ENCODE data around the gene SENP8.

Gene SENP8

DNA sequence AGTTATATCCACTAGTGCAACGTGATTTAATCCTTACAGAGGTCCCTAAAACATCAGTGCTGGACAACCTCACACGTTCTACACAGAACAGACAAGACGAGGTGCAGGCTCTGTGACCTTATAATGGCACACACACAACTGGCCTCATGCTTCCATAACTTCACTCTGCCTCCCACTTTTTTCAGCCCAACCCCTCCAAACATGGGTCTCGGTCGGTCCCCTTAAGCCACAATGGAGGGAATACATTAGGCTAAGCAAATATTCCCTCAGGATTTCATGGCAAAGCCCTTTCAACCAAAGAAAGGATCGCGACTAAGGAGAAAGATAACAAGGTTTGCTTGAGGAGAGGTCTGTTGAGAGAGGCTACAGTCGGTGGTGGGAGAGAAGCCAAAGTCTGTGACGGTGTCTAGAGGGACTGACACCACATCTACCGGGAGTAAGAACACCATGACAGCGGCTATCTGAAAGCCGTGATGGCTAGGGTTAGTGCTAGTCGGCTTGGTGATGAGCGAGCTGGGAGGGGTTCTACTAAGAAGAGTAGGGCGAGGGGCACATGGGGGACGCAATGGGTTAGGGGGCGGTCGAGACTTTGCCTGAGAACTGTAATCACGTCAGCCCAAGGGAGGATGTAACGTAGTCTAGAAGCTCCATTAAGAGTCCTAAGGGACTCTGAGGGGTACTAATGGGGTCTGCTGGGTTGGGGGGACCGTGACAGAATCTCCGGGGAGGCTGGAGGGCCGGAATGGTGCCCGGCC is 1.3 kb upstream of the SENP8 start:
- H3K9me3 ChIP-seq (ENCODE audit: control insufficient read depth, low read depth, low read length), result no peaks in the 10 kb centered on the region
- H3K9ac ChIP-seq (ENCODE audit: low read length), result peak overlapping the region; percentile 55
- H3K4me3 ChIP-seq (ENCODE audit: low read length), result peak overlapping the region; percentile 87
- peaks cover 7% of the 10 kb centered on the region for H3K4me1 ChIP-seq (ENCODE audit: control insufficient read depth, low read depth, low read length)
- no peaks in the 10 kb centered on the region for H3K27me3 ChIP-seq (ENCODE audit: control insufficient read depth, insufficient read depth, low read length)
- no peak overlapping the region for H3K27ac ChIP-seq (ENCODE audit: low read length)
- H3K36me3 ChIP-seq (ENCODE audit: control insufficient read depth, low read depth, low read length), result no peaks in the 10 kb centered on the region

GRCh38 chr15:72117486-72118016 is 652 bp upstream of the SENP8 start:
- Histone ChIP-seq H3K9me3 (ENCODE audit: control insufficient read depth, low read depth, low read length) (no peaks in the 10 kb centered on the region), H3K36me3 (ENCODE audit: control insufficient read depth, low read depth, low read length) (no peaks in the 10 kb centered on the region), H3K9ac (ENCODE audit: low read length) (peak overlapping the region; percentile 55), H3K4me3 (ENCODE audit: low read length) (peak overlapping the region; percentile 87), H3K4me1 (ENCODE audit: control insufficient read depth, low read depth, low read length) (peaks cover 7% of the 10 kb centered on the region), H3K27ac (ENCODE audit: low read length) (no peak overlapping the region), H3K27me3 (ENCODE audit: control insufficient read depth, insufficient read depth, low read length) (no peaks in the 10 kb centered on the region)

- Histone ChIP-seq H3K9me3 (ENCODE audit: control insufficient read depth, low read depth, low read length) (no peaks in the 10 kb centered on the region), H3K4me3 (ENCODE audit: low read length) (no peak overlapping the region), H3K4me1 (ENCODE audit: control insufficient read depth, low read depth, low read length) (no peaks in the 10 kb centered on the region), H3K9ac (ENCODE audit: low read length) (no peak overlapping the region), H3K27me3 (ENCODE audit: control insufficient read depth, insufficient read depth, low read length) (no peaks in the 10 kb centered on the region), H3K27ac (ENCODE audit: low read length) (no peak overlapping the region), H3K36me3 (ENCODE audit: control insufficient read depth, low read depth, low read length) (no peaks in the 10 kb centered on the region)
These were observed 6.0 kb downstream of the SENP8 start for GRCh38 chr15:72124218-72124617.

DNA sequence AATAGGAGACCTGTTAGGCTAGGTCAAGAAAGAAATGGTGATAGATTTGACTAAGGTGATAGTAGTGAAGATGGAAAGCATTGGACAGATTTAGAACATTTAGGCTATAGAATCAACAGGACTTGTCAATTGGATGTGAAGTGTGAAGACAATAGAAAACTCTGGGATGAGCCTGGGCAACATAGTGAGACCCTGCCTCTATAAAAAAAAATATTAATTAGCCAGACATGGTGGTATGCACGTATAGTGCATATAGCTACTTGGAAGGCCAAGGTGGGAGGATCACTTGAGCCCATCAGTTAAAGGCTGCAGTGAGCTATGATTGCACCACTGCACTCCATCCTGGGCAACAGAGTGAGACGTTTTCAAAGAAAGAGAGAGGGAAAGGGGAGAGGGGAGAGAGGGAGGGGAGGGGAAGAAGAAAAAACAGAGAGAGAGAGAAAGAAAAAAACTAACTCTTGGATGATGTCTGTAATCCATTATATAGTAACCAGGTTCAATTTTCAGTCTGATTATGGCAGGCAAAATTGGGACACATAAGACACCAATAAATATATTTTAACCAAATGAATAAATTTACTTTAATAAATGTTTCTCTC is 9.6 kb downstream of the SENP8 start:
- no peak overlapping the region for H3K4me3 ChIP-seq (ENCODE audit: low read length)
- H3K9me3 ChIP-seq (ENCODE audit: control insufficient read depth, low read depth, low read length), result no peaks in the 10 kb centered on the region
- no peak overlapping the region for H3K27ac ChIP-seq (ENCODE audit: low read length)
- H3K4me1 ChIP-seq (ENCODE audit: control insufficient read depth, low read depth, low read length), result no peaks in the 10 kb centered on the region
- no peaks in the 10 kb centered on the region for H3K27me3 ChIP-seq (ENCODE audit: control insufficient read depth, insufficient read depth, low read length)
- no peak overlapping the region for H3K9ac ChIP-seq (ENCODE audit: low read length)
- no peaks in the 10 kb centered on the region for H3K36me3 ChIP-seq (ENCODE audit: control insufficient read depth, low read depth, low read length)

GRCh38 chr15:72128359-72128758 is 10.2 kb downstream of the SENP8 start:
- no peaks in the 10 kb centered on the region for H3K9me3 ChIP-seq (ENCODE audit: control insufficient read depth, low read depth, low read length)
- no peaks in the 10 kb centered on the region for H3K36me3 ChIP-seq (ENCODE audit: control insufficient read depth, low read depth, low read length)
- no peaks in the 10 kb centered on the region for H3K4me1 ChIP-seq (ENCODE audit: control insufficient read depth, low read depth, low read length)
- no peak overlapping the region for H3K9ac ChIP-seq (ENCODE audit: low read length)
- H3K27ac ChIP-seq (ENCODE audit: low read length), result no peak overlapping the region
- H3K4me3 ChIP-seq (ENCODE audit: low read length), result no peak overlapping the region
- H3K27me3 ChIP-seq (ENCODE audit: control insufficient read depth, insufficient read depth, low read length), result no peaks in the 10 kb centered on the region

GRCh38 chr15:72130272-72130671 is 12.1 kb downstream of the SENP8 start:
- Histone ChIP-seq H3K4me3 (ENCODE audit: low read length) (no peak overlapping the region), H3K4me1 (ENCODE audit: control insufficient read depth, low read depth, low read length) (no peaks in the 10 kb centered on the region), H3K9ac (ENCODE audit: low read length) (no peak overlapping the region), H3K27ac (ENCODE audit: low read length) (no peak overlapping the region), H3K27me3 (ENCODE audit: control insufficient read depth, insufficient read depth, low read length) (no peaks in the 10 kb centered on the region), H3K36me3 (ENCODE audit: control insufficient read depth, low read depth, low read length) (no peaks in the 10 kb centered on the region), H3K9me3 (ENCODE audit: control insufficient read depth, low read depth, low read length) (no peaks in the 10 kb centered on the region)

- no peaks in the 10 kb centered on the region for H3K36me3 ChIP-seq (ENCODE audit: control insufficient read depth, low read depth, low read length)
- H3K4me3 ChIP-seq (ENCODE audit: low read length), result no peak overlapping the region
- no peaks in the 10 kb centered on the region for H3K4me1 ChIP-seq (ENCODE audit: control insufficient read depth, low read depth, low read length)
- H3K27ac ChIP-seq (ENCODE audit: low read length), result no peak overlapping the region
- no peaks in the 10 kb centered on the region for H3K9me3 ChIP-seq (ENCODE audit: control insufficient read depth, low read depth, low read length)
- no peak overlapping the region for H3K9ac ChIP-seq (ENCODE audit: low read length)
- H3K27me3 ChIP-seq (ENCODE audit: control insufficient read depth, insufficient read depth, low read length), result no peaks in the 10 kb centered on the region
These were observed 13.7 kb downstream of the SENP8 start for GRCh38 chr15:72131922-72132321.

DNA sequence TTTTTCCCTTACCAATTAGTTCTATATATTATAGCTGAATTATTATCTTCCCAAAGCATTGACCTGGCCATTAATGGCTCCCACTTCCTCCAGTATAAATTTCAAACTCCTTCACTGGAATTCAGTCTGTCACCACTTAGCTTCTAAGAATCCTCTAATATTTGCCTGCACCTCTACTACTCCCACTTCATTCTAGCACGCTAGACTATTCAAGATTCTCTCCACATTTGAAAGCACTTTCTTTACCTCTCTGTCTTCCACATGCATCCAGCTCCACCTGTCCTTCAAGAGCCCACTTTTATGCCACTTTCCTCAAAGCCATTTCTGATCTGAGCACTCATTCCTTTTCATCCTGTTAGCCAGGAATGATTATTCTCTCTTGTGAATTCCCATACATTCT is 15.0 kb downstream of the SENP8 start:
- no peak overlapping the region for H3K27ac ChIP-seq (ENCODE audit: low read length)
- no peaks in the 10 kb centered on the region for H3K9me3 ChIP-seq (ENCODE audit: control insufficient read depth, low read depth, low read length)
- no peaks in the 10 kb centered on the region for H3K27me3 ChIP-seq (ENCODE audit: control insufficient read depth, insufficient read depth, low read length)
- no peak overlapping the region for H3K4me3 ChIP-seq (ENCODE audit: low read length)
- no peaks in the 10 kb centered on the region for H3K4me1 ChIP-seq (ENCODE audit: control insufficient read depth, low read depth, low read length)
- no peaks in the 10 kb centered on the region for H3K36me3 ChIP-seq (ENCODE audit: control insufficient read depth, low read depth, low read length)
- no peak overlapping the region for H3K9ac ChIP-seq (ENCODE audit: low read length)

DNA sequence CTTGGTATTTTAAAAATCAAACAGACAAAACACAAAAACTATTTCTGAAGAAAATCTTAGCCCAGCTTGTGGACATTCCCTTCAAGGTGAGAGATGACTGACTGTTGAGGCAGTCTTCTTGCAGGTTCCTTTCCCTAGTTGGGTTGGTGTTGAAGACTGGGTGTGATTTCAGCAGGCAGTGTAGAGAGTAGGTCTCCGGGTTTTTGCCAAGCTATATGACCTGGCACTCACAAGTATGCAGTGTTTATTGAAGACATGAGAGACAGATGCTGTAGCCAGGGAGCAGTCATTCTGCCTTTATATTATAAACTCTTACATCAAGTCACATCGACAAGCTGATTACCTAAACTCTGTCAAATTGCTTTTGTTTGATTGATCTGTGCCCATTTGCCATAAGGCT is 17.5 kb downstream of the SENP8 start:
- Histone ChIP-seq H3K9me3 (ENCODE audit: control insufficient read depth, low read depth, low read length) (no peaks in the 10 kb centered on the region), H3K27ac (ENCODE audit: low read length) (no peak overlapping the region), H3K9ac (ENCODE audit: low read length) (no peak overlapping the region)

DNA sequence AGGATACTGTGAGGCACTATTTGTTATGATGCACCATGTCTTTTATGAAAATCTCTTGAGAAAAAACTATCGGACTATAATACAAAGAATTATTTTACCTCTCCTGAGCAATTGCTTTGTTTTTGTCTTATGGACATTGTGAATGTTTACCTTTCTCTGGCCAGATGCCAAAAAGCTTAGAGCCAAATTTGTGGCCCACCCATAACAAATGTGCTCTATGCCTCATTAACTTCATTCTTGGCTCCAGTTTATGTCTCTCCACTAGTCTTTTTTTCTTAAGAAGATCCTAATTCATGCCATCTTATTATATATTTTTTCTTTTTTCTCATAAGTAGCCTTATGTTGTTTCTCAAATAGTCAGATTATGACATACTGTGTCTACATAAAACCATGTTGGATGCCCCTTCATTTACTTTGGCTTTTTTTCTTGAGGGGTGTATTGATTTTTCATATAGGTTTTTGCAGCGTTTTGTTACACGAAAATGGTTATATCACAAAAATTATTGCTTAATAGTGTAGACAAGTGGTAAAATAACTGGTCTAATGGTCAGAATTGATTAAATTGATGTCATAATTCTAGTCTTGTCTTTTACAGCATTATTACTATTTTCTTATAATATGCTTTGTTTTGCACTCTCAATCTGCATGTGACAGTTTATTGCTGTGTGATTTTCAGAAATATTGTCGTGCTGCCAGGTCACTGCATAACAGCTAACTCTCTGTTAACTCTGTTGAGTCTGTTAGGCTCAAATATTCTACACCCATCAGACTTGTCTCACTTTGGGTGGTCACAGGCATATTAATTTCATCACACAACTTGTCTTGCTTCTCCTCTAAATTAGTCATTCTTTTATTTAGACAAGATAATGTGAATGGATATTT is 18.2 kb downstream of the SENP8 start:
- no peaks in the 10 kb centered on the region for H3K4me1 ChIP-seq (ENCODE audit: control insufficient read depth, low read depth, low read length)
- H3K27ac ChIP-seq (ENCODE audit: low read length), result no peak overlapping the region
- no peak overlapping the region for H3K4me3 ChIP-seq (ENCODE audit: low read length)
- H3K36me3 ChIP-seq (ENCODE audit: control insufficient read depth, low read depth, low read length), result no peaks in the 10 kb centered on the region
- H3K9ac ChIP-seq (ENCODE audit: low read length), result no peak overlapping the region
- H3K9me3 ChIP-seq (ENCODE audit: control insufficient read depth, low read depth, low read length), result no peaks in the 10 kb centered on the region
- H3K27me3 ChIP-seq (ENCODE audit: control insufficient read depth, insufficient read depth, low read length), result no peaks in the 10 kb centered on the region

More for the DNA sequence above, 17.5 kb downstream of the SENP8 start:
- no peaks in the 10 kb centered on the region for H3K36me3 ChIP-seq (ENCODE audit: control insufficient read depth, low read depth, low read length)
- no peaks in the 10 kb centered on the region for H3K27me3 ChIP-seq (ENCODE audit: control insufficient read depth, insufficient read depth, low read length)
- H3K4me1 ChIP-seq (ENCODE audit: control insufficient read depth, low read depth, low read length), result no peaks in the 10 kb centered on the region
- no peak overlapping the region for H3K4me3 ChIP-seq (ENCODE audit: low read length)

DNA sequence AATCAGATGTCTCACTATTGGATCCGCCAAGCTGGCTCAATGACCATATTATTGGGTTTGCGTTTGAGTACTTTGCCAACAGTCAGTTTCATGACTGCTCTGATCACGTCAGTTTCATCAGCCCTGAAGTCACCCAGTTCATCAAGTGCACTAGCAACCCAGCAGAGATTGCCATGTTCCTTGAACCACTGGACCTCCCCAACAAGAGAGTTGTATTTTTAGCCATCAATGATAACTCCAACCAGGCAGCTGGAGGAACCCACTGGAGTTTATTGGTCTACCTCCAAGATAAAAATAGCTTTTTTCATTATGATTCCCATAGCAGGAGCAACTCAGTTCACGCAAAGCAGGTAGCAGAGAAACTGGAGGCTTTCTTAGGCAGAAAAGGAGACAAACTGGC is 21.5 kb downstream of the SENP8 start:
- no peaks in the 10 kb centered on the region for H3K27me3 ChIP-seq (ENCODE audit: control insufficient read depth, insufficient read depth, low read length)
- H3K27ac ChIP-seq (ENCODE audit: low read length), result no peak overlapping the region
- no peak overlapping the region for H3K4me3 ChIP-seq (ENCODE audit: low read length)
- H3K9me3 ChIP-seq (ENCODE audit: control insufficient read depth, low read depth, low read length), result no peaks in the 10 kb centered on the region
- no peak overlapping the region for H3K9ac ChIP-seq (ENCODE audit: low read length)
- H3K36me3 ChIP-seq (ENCODE audit: control insufficient read depth, low read depth, low read length), result no peaks in the 10 kb centered on the region
- no peaks in the 10 kb centered on the region for H3K4me1 ChIP-seq (ENCODE audit: control insufficient read depth, low read depth, low read length)

Data from iPS-18a (cell line).